Esophagus squamous epithelium (tissue), 4 donors: ENCODE results near the gene PRKCZ.

Experiments used
- POLR2A ChIP-seq, 4 donors: fragments of 450-650 bp; IDR thresholded peaks; one replicate each; pipeline ENCODE4 v1.6.1; 2017; ENCODE audit warnings: antibody characterized with exemption in 4 of 4, mild to moderate bottlenecking in 4 of 4, moderate library complexity in 3 of 4
- TF ChIP-seq, protein P1 (sequence below), 6 experiments: fragments of 450-650 bp in 4 of 6; fragments of 200-600 bp in 2 of 6; sonication (generic) in 2 of 6; IDR thresholded peaks; one replicate each; pipeline ENCODE4 v1.5.1; 2016 to 2019; ENCODE audit warnings: antibody characterized with exemption in 6 of 6, mild to moderate bottlenecking in 4 of 6, moderate library complexity in 4 of 6

DNA sequence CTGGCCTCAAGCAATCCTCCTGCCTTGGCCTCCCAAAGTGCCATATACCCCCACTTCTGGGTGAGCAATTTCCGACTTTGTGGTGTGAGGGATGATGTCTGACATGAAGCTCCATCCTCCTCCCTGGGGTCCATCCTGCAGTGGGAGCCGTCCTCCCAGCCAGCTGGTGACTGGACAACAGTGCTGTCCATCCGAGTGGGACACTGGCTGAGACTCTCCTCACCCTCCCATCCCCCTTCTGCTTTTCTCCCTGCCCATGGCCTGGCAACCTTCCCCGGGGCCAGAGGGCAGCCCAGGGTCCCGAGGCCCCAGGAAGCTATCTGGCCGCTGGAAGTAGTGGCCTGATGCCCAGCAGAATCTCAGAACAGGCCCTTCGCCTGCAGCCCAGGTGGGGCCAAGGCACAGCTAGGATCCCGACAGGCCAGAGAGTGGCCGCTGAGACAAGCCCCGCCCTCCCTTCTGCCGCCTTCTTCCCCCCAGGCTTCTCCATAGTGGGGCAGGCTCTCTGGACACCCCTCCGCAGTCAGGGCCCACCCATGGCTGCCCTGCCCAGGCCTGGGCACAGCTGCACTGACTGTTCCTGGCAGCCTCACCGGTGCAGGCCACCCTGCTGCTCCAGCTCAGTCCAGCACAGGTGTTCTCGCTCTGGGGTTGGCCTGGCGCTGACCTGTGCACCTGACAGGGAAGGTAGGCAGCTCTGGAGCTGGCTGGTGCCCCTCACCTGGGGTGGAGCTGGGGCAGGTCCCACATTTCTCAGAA lies 152.8 kb downstream of the PRKCZ start:
- TF ChIP-seq, protein P1, sequence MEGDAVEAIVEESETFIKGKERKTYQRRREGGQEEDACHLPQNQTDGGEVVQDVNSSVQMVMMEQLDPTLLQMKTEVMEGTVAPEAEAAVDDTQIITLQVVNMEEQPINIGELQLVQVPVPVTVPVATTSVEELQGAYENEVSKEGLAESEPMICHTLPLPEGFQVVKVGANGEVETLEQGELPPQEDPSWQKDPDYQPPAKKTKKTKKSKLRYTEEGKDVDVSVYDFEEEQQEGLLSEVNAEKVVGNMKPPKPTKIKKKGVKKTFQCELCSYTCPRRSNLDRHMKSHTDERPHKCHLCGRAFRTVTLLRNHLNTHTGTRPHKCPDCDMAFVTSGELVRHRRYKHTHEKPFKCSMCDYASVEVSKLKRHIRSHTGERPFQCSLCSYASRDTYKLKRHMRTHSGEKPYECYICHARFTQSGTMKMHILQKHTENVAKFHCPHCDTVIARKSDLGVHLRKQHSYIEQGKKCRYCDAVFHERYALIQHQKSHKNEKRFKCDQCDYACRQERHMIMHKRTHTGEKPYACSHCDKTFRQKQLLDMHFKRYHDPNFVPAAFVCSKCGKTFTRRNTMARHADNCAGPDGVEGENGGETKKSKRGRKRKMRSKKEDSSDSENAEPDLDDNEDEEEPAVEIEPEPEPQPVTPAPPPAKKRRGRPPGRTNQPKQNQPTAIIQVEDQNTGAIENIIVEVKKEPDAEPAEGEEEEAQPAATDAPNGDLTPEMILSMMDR (IDR thresholded peaks at IDR 0.05): no peak
- TF ChIP-seq POLR2A (IDR thresholded peaks at IDR 0.05): no peak
